ENCODE results near the gene TCFL5. TPM values are rescaled to one million over a fixed set of nuclear protein-coding genes. Genes with fewer than 3 reads are reported as not detected.

TCFL5 gene
- 11.5 and 12.5 TPM in 2 replicates for total RNA-seq (ENCODE audit: low replicate concordance)

DNA sequence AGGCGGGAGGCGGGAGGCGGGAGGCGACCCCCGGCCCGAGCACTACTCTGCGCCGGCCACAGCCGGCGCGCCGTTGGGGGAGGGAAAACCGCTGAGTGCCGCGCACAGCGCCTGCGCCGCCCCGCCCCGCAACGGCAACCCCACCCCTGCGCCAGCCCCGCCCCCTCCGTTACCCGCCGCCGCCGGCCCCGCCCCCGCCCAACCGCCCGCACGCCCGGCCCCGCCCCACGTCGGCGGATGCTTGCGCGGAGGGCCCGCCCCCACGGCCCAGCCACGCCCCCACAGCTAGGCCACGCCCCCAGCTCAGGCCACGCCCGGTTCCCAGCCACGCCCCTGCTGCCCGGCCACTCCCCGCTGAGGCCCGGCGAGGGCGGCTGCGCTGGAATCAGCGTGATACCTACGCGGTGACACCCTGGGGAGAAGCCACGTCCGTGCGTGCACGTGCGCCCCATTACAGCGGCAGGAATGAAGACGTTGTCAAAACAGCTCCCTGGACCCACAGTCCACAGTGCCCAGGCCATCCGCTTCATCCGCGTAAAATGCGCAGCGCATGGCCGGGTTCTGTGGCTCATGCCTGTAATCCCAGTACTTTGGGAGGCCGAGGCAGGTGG is at the start of gene TCFL5:
Gene TCFL5, minus strand, starts transcription at position 97 of the 611 bp plus-strand sequence. CDS start 152 bp downstream, outside the sequence.

GRCh38 chr20:62816884-62817873 is 44.4 kb downstream of the TCFL5 start, which contains the start of gene COL9A3:
COL9A3 (plus strand) TSS chr20:62817050; CDS start chr20:62817065, 15 bp downstream.

DNA sequence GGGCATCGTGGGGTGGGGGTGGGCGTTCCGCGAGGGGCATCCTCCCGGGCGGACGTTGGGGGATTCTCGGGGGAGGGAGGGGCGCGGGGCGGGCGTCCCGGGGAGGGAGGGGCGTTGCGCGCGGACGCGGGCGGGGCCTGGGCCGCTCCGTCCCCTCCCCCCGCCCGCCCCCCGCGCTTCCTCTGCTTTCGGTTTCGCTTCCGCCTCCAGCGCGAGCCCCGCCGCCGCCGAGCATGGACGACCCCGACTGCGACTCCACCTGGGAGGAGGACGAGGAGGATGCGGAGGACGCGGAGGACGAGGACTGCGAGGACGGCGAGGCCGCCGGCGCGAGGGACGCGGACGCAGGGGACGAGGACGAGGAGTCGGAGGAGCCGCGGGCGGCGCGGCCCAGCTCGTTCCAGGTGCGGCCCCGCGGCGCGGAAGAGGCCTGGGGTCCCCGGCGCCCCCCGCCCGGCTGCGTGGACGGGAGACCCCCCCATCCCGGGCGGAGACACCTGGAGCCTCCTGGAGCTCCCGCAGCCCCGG is 56.9 kb downstream of the TCFL5 start, which contains the start of gene OGFR:
Gene OGFR, plus strand, starts transcription at position 209 of the 528 bp plus-strand sequence. Its CDS starts 25 bp downstream, at position 234.

Other genes starting within 250 kb of the TCFL5 start
- gene SLCO4A1, start 219.3 kb downstream of the TCFL5 start, total RNA-seq (ENCODE audit: low replicate concordance): 0.35 TPM in 1 of 2 replicates, not detected in the other
- gene NTSR1, start 153.0 kb downstream of the TCFL5 start, total RNA-seq (ENCODE audit: low replicate concordance): under 0.01 and 0.12 TPM in 2 replicates
- 8.0 and 16.0 TPM in 2 replicates for gene MRGBP, start 65.3 kb downstream of the TCFL5 start, total RNA-seq (ENCODE audit: low replicate concordance)
- 24.1 and 39.2 TPM in 2 replicates for gene OGFR, start 57.0 kb downstream of the TCFL5 start, total RNA-seq (ENCODE audit: low replicate concordance)
- gene COL9A3, start 44.8 kb downstream of the TCFL5 start, total RNA-seq (ENCODE audit: low replicate concordance): 0.30 TPM in 1 of 2 replicates, not detected in the other
- 24.8 and 25.5 TPM in 2 replicates for gene DIDO1, start 64.7 kb upstream of the TCFL5 start, total RNA-seq (ENCODE audit: low replicate concordance)
- gene GID8, start 76.3 kb upstream of the TCFL5 start, total RNA-seq (ENCODE audit: low replicate concordance): 37.5 and 39.4 TPM in 2 replicates
- 2.5 and 20.9 TPM in 2 replicates for gene SLC17A9, start 90.9 kb upstream of the TCFL5 start, total RNA-seq (ENCODE audit: low replicate concordance)
- gene BHLHE23, start 145.1 kb upstream of the TCFL5 start, total RNA-seq (ENCODE audit: low replicate concordance): not detected in 2 replicates